Measurements from ENCODE around the gene CH25H.

The CH25H gene

GRCh38 chr10:89228146-89228545 lies 21.0 kb upstream of the CH25H start:
- DNase-seq, result no peak

- no peak for DNase-seq
Measured at GRCh38 chr10:89226891-89227290, 19.8 kb upstream of the CH25H start.

GRCh38 chr10:89224739-89225443 lies 17.8 kb upstream of the CH25H start:
- DNase-seq, result no peak

GRCh38 chr10:89221919-89222318 lies 14.8 kb upstream of the CH25H start:
- no peak for DNase-seq

- no peak for DNase-seq
Measured at GRCh38 chr10:89219513-89220218, 12.5 kb upstream of the CH25H start.

GRCh38 chr10:89217057-89217990 lies 10.2 kb upstream of the CH25H start:
- peak; percentile 17 for DNase-seq

- no peak for DNase-seq
Measured at GRCh38 chr10:89216056-89216455, 8.9 kb upstream of the CH25H start.

GRCh38 chr10:89215511-89215910 lies 8.4 kb upstream of the CH25H start:
- no peak for DNase-seq

- DNase-seq, result no peak
Measured at GRCh38 chr10:89214566-89215165, 7.5 kb upstream of the CH25H start.

- peak; percentile 13 for DNase-seq
Measured at GRCh38 chr10:89213191-89213808, 6.2 kb upstream of the CH25H start.

- no peak for DNase-seq
Measured at GRCh38 chr10:89210794-89211425, 3.8 kb upstream of the CH25H start.

- DNase-seq, result no peak
Measured at GRCh38 chr10:89209718-89210117, 2.6 kb upstream of the CH25H start.

- DNase-seq, result peak; percentile 0
Measured at GRCh38 chr10:89207801-89208551, 859 bp upstream of the CH25H start.

- no peak for DNase-seq
Measured at GRCh38 chr10:89206402-89207180, 526 bp downstream of the CH25H start.

- DNase-seq, result no peak
Measured at GRCh38 chr10:89204621-89205185, 2.4 kb downstream of the CH25H start.

GRCh38 chr10:89203237-89203636 lies 3.9 kb downstream of the CH25H start:
- no peak for DNase-seq

GRCh38 chr10:89202033-89202425 lies 5.1 kb downstream of the CH25H start:
- DNase-seq, result no peak

- DNase-seq, result no peak
Measured at GRCh38 chr10:89201345-89202032, 5.6 kb downstream of the CH25H start.

- DNase-seq, result no peak
Measured at GRCh38 chr10:89197473-89197872, 9.6 kb downstream of the CH25H start.
